K562 (cell line): ENCODE data around the gene GPATCH3.

Experiments
- HMGN3 ChIP-seq: IDR thresholded peaks from 2 replicates; pipeline ENCODE4 v1.6.1; 2011; ENCODE audit warnings: borderline replicate concordance, low read depth, mild to moderate bottlenecking, mixed read lengths, low read length; ENCODE audit not compliant: insufficient read length; ENCODE audit errors: extremely low read depth
- POLR2AphosphoS2 ChIP-seq: IDR thresholded peaks from 2 replicates; pipeline ENCODE4 v1.6.1; 2012; ENCODE audit warnings: low read length, improper control_type of control experiment
- SMC3 ChIP-seq: conservative IDR thresholded peaks from 2 replicates; pipeline ENCODE4 v1.6.1; 2011; ENCODE audit warnings: low read depth, low read length, improper control_type of control experiment; ENCODE audit not compliant: insufficient read depth
- ZNF384 ChIP-seq: IDR thresholded peaks from 2 replicates; pipeline ENCODE4 v1.6.1; 2012; ENCODE audit warnings: low read depth, low read length, improper control_type of control experiment

GRCh38 chr1:26897351-26897750, 2.9 kb downstream of the GPATCH3 start:
- no peak for TF ChIP-seq POLR2AphosphoS2
- no peak for TF ChIP-seq SMC3
- no peak for TF ChIP-seq ZNF384
- TF ChIP-seq HMGN3 = no peak
